SW480 (cell line): ENCODE data around the gene GRID2IP.
"Not testable (repeated sequence)": the region's sequence is repeated elsewhere in the genome, so short reads cannot be mapped to it uniquely, and the experiment has no call there.

Source experiments
- DNase-seq: peaks from one replicate; pipeline ENCODE4 v3.0.0-alpha.2; 2016; ENCODE audit warnings: low spot score

GRID2IP gene

DNA sequence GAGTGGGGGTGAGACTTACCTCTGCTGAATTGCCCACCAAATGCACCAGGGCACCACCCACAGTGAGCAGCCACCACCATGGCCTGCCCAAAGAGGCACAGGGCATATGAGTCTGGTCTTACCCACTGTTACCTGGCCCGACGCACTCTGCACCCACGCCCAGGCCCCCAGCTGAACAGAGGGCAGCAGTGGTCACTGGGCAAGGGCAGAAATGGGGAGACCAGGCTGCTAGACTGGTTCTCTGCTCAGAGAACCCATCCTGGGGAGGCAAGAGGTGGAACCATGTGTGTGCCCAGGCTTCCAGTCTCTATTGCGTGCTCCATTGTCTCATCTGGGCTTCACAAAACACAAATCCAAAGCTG, 64.1 kb downstream of the GRID2IP start:
- DNase-seq, result no peak

DNA sequence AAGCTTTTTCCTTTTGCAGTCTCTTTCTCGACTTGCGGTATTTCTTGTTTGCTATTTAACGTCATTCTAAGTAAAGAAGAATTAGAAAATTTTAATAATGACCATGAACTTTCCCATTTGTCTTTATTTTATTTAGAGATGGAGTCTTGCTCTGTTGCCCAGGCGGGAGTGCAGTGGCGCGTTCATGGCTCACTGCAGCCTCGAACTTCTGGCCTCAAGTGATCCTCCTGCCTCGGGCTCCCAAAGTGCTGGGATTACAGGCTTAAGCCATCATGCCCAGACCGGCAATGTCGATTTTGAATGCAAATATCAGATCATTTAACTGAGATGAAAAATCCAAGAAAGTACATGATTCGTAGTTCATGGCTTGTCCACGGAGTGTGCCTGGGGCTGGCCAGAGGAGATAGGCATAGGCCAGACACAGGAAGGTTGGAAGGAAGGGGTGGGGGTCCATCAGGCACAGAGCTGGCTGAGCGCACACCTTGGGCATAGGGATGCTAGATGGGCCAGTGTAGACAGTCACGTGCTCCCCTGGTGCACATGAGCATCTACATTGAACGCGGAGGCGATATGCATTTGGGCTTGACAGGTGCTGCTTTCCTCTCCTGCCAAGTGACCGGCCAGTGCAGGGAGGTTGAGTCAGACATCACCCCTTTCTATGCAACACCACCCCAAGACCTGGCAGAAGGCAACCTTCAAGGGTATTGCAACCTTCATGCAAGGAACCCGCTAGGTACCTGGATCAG, 64.7 kb downstream of the GRID2IP start:
- DNase-seq, result no peak

DNA sequence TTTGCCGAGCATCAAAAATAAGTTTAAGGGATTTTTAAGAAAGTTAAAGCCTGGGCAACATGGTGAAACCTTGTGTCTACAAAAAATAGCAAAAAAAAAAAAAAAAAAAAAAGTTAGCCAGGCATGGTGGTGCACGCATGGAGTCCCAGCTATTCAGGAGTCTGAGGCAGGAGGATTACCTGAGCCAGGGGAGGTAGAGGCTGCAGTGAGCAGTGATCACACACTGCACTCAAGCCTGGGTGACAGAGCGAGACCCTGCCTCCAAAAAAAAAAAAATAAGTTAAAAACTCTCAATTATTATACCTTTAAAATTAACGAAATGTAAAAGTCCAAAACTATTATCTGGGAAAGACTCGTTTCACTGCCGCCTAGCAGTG, 68.5 kb downstream of the GRID2IP start:
- DNase-seq, result no peak

GRCh38 chr7:6482307-6482706, 69.0 kb downstream of the GRID2IP start:
- DNase-seq, result no peak

DNA sequence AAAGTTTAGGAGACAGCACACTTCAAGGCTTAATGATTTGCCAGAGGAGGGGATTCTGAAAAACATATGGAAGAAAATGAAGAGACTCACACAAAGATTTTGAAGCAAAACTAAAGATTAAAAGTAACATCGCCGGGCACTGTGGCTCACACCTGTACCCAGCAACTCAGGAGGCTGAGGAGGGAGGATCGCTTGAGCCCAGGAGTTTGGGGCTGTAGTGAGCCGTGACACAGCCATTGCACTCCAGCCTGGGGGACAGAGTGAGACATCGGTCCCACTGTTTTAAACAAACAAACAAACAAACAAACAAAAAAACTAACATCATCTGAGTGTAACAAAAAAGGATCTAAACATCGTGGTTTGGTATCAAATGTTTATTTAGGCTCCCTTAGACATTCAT, 69.8 kb downstream of the GRID2IP start:
- no peak for DNase-seq

DNA sequence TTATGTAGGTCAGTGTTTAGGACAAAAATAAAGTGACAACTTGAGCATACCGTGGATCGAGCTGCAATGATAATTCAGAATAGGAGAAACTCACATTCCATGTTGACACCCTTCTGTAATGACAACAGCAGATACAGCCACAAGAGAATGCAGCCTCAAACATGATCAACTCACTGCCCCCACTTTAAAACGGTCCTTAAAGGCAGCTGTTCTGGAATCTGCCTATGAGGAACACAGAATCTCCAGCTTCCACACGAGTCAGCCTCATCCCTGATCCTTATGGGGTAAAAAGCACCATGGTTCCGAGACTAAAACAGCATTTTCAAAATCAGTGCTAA, 71.0 kb downstream of the GRID2IP start:
- DNase-seq, result no peak

DNA sequence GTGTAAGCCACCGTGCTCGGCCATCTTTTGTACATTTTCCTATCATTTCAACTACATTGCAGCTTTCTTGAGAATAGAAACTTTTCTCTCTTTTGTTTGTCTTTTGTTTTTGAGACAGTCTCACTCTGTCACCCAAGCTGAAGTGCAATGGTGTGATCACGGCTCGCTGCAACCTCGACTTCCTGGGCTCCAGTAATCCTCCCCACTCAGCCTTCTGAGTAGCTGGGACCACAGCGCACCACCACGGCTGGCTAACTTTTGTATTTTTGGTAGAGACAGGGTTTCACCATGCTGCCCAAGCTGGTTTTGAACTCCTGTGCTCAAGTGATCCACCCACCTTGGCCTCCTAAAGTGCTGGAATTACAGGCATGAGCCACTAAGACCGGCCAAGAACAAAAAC, 72.2 kb downstream of the GRID2IP start:
- no peak for DNase-seq

DNA sequence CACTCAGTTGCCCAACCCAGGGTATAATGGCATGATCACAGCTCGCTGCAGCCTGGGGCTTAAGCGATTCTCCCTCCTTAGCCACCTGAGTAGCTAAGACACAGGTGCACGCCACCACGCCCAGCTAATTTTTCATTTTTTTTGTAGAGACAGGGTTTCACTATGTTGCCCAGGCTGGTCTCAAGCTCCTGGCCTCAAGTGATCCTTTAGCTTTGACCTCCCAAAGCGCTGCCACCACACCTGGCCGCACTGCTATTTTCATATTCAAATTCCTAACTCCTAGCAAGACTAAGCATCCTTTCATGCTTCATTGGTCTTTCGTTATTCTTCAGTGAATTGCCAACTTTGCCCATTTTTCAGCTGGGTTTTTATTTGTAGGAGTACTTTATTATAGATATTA, 73.1 kb downstream of the GRID2IP start:
- DNase-seq, result no peak

- no peak for DNase-seq
Observed at GRCh38 chr7:6477318-6477660, 74.0 kb downstream of the GRID2IP start.

GRCh38 chr7:6476596-6477317, 74.5 kb downstream of the GRID2IP start:
- no peak for DNase-seq

DNA sequence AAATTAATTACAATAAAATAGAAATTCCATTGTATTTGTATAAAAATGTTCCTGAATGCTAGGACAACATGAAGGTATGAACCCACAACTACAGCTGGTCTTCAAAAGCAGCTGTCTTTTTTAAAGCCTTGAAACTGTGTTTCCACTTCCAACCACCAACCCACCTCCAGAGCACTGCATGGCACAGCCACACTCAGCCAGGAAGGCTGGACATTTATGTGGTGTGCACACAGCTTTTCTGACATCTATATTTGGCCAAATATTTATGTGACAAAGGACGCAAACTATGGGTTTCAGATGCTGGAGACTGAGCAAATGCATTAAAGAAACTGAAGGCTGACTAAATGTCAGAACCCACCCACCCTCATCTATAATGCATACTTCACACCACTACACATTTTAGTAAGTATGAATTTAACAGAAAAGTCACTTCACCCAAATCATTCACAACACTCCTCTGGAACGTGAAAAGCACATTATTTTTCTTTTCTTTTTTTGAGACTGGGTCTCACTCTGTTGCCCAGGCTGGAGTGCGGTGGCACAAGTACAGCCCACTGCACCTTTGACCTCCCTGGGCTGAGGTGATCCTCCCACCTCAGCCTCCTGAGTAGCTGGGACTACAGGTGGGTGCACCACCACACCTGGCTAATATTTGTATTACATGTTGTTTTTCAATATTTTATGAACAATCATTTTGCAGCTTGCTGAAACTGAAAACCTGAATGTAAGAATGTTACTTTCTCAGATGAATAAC, 75.7 kb downstream of the GRID2IP start:
- no peak for DNase-seq

DNA sequence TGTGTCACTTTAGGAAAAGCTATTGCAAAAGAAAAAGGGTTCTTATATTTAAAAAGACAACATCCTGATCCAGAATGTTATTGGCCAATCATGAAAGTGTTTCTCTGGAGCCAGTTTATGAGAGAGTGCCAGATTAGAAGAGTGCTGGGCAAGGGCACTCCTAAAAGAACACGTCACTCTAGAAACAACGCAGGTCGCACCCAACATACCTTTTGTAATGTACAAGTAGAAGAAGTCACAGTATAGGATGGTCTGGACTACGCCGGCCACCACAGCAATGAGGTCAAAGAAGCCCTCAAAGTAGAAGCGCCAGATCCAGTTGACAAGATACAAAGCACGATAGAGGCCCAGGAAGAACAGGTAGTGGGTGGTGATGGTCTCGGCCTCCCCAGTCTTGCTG, 85.4 kb downstream of the GRID2IP start:
- no peak for DNase-seq

DNA sequence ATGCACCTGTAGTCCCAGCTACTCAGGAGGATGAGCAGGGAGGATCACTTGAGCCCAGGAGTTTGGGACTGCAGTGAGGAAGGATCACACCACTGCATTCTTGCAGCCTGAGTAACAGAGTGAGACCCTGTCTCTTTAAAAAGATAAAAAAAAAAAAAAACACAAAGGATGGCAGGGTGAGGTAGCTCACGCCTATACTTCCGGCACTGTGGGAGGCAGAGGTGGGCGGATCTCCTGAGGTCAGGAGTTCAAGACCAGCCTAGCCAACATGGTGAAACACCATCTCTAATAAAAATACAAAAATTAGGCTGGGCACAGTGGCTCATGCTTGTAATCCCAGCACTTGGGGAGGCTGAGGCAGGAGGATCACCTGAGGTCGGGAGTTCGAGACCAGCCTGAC, 87.7 kb downstream of the GRID2IP start:
- DNase-seq, result not testable (repeated sequence)

GRCh38 chr7:6461946-6462550, 89.2 kb downstream of the GRID2IP start:
- DNase-seq, result no peak

GRCh38 chr7:6460990-6461584, 90.2 kb downstream of the GRID2IP start:
- no peak for DNase-seq

GRCh38 chr7:6460303-6460702, 91.0 kb downstream of the GRID2IP start:
- no peak for DNase-seq

DNA sequence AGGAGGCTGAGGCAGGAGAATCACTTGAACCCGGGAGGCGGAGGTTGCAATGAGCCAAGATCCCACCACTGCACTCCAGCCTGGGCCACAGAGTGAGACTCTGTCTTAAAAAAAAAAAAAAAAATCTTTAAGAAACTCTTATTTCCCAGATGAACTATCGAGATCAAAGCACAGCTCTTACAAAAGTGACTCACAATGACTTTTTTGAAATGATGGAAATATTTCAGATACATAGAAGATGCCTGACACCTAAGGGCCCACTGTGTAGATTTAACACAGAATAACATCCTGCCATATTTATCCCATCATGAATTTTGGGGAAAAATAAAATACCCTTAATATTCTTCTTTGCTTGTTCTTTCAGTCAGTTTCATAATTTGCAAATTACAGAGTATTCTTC, 92.6 kb downstream of the GRID2IP start:
- not testable (repeated sequence) for DNase-seq

- DNase-seq, result peak; percentile 65
Observed at GRCh38 chr7:6453734-6454133, 97.5 kb downstream of the GRID2IP start.

- DNase-seq, result no peak
Observed at GRCh38 chr7:6451224-6451705, 100.0 kb downstream of the GRID2IP start.

DNA sequence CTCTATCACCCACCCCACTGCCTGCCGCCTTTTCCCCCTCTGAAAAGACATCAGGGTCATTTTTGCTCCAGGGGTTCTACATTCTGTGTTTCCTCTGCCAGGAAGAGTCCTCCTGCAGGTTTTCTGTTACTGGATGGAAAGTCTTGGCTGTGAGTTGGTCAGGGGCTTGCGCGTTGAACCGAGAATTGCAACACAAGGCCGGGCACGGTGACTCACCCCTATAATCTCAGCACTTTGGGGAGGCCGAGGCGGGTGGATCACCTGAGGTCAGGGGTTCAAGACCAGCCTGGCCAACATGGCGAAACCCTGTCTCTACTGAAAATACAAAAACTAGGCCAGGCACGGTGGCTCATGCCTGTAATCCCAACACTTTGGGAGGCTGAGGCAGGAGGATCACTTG, 100.7 kb downstream of the GRID2IP start:
- not testable (repeated sequence) for DNase-seq

DNA sequence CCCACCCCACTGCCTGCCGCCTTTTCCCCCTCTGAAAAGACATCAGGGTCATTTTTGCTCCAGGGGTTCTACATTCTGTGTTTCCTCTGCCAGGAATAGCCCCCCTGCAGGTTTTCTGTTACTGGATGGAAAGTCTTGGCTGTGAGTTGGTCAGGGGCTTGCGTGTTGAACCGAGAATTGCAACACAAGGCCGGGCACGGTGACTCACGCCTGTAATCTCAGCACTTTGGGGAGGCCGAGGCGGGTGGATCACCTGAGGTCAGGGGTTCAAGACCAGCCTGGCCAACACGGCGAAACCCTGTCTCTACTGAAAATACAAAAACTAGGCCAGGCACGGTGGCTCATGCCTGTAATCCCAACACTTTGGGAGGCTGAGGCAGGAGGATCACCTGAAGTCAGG, 101.4 kb downstream of the GRID2IP start:
- not testable (repeated sequence) for DNase-seq

- peak; percentile 26 for DNase-seq
Observed at GRCh38 chr7:6448943-6449543, 102.2 kb downstream of the GRID2IP start.
